Activated T-helper 1 cell treated with anti-CD3 and anti-CD28 coated beads, Interleukin-2, amount 50 U/mL, for 16 hours (primary cell): Measurements from ENCODE around the gene MAP3K14.

ENCODE experiments used
- DNase-seq, 2 donors: peaks; one replicate each; pipeline ENCODE4 v3.0.0-alpha.2; 2020; ENCODE audit warnings: low read depth in 1 of 2, low spot score in 1 of 2

MAP3K14 gene

DNA sequence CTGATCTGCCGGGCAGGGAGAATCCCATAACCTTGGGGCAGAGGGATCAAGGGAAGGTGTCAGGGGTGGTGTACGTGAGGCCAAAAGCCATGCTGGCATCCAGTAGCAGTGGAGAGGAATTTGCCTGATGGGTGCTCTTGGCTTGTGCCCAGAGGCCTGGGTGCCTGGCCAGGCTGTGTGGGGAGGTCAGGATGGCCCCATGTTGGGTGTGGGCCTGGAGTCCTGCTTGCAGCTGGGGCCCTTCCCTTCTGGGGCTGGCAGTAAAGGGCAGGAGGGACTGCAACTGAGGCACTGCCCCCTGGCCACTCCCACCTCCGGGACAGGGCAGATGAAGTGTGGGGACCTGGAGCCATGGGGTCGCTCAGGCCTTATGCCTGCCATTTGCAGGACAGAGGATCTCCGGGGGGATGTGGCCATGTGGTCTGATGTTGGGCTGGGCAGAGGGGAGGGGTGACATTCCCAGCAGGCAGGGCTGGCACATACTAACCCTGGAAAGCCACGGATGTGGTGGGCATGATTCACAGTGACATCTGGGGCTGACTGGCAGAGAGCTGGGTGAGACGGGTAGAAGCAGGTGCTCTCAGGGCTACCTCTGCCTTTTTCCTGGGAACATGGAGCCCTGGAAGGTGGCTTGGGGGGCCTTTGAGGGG, 91.6 kb downstream of the MAP3K14 start:
- DNase-seq: no peak

DNA sequence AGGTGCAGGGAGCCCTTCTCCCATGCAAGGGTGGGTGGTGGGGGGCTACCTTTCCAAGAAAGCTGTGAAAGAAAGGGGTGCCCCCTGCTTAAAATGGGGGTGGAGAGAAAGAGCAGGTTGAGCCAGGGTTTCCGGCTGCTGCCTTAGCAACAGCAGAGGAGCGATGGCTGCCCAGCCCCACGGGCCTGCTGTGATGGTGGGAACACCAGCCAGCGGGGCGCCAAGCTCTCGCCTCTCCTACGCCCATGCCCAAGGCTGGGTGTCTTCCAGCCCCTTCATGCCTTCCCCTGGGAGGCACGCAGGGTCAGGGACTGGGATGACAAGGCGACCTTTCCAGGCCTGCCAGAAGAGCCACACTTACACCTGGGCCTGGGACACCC, 92.2 kb downstream of the MAP3K14 start:
- no peak for DNase-seq

DNA sequence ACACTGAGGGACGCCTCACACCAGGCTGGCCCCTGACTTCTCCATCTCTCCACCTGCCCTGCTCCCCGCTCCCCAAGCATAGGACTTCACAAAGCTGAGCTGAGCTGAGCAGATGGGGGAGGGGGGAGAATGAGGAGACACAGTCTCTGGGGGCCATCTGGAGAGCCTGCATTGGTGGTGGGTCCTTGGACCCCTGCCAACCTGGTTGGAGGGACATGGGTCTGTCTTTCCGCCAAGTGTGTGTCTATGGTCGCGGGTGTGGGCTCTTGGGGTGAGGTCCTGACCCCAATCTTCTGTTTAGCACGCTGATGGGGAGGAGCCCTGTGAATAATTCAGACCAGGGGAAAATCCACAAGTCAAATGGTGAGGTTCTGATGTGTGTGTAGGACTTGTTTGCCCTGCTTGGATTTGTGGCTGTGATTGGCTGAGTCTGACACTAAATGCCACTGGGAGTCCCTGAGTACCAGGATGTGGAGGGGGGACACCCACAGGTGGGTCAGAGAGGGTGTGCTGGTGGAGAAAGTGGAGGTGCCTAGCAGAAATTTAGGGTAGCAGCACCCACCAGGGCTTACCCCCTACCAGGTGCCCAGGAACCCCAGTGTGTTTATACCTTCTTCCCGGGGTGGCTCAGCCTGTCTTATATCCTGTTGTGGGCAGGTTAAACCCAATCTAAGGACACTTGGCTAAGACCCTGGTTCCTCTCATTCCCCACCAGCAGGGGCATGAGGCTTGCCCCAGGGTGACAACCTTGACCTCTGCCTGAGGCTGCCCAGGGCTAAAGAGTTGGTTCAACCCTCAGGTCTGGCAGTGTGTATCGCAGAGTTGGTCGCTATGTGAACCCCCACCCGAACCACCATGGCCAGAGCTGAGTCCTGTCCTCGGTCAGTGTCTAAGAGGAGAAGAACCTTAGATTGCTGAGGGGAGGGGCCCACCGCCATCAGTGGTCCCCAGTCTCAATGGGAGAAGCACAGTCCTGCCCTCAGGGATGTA, 93.0 kb downstream of the MAP3K14 start:
- no peak for DNase-seq

DNA sequence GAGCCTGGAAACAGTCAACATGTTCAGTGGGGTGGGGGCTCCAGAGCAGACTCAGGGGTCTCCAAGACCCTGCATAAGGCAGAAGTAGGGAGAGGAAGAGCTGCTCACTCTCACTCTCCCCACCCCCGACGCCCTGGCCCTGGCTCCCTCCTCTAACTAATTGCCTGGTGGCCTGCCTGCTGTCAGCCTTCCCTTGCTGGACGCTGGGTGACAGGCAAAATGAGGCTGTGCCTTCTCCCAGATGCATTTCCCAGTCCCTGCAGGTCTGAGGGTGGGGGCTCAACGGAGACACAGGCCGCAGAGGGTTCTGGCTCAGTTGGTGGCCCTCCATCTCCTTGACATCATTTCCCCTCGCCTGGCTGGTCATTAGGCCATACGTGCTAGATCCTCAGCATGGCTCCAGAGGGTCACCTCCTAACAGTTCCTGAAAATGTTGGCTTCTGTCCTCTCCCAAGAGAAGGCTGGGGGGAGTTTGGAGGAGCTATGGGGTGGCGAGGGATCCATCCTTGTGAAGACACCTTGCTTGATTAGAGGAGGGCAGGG, 93.8 kb downstream of the MAP3K14 start:
- no peak for DNase-seq

DNA sequence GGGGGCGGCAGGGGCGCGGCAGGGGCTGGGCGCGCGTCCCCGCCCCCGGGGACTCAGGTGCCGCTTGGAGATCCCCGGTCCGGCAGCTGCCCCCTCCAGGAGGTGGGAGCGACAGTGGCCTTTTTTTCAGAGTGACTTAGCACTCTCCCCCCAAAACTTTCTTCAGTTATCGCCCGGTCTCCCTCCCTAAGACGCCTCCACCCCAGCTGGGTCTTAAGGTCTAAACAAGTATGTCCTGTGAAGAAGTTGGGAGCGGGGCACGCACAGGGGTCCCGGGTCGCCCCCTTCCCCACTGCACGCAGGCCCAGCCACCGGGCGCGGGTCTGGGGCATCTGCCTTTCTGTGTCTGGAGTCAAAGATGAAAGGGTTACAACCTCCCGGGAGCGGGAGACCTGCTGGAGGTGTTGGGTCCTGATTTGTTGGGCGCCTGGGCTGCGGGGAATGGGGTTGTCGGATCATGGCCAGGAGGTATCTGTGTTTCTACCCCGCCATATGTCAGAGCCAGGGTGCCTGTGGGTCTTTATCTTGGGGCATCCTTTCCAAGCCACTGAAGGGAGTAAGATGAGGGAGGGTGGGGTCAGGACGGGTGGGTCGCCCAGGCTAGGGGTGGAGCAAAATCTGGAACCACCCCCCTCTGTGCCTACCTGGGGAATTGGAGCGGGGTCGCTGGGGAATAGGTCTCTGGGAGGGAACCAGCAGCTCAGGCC, 94.4 kb downstream of the MAP3K14 start:
- no peak for DNase-seq

DNA sequence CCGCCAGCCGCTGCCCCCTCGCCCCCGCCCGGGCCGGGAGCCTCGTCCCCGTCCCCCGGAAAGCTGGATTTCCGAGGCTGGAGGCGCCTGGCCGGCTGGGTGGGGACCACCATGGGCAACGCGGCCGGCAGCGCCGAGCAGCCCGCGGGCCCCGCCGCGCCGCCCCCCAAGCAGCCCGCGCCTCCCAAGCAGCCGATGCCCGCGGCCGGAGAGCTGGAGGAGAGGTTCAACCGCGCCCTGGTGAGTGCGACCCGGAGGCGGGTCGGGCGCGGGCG, 94.9 kb downstream of the MAP3K14 start:
- no peak for DNase-seq

DNA sequence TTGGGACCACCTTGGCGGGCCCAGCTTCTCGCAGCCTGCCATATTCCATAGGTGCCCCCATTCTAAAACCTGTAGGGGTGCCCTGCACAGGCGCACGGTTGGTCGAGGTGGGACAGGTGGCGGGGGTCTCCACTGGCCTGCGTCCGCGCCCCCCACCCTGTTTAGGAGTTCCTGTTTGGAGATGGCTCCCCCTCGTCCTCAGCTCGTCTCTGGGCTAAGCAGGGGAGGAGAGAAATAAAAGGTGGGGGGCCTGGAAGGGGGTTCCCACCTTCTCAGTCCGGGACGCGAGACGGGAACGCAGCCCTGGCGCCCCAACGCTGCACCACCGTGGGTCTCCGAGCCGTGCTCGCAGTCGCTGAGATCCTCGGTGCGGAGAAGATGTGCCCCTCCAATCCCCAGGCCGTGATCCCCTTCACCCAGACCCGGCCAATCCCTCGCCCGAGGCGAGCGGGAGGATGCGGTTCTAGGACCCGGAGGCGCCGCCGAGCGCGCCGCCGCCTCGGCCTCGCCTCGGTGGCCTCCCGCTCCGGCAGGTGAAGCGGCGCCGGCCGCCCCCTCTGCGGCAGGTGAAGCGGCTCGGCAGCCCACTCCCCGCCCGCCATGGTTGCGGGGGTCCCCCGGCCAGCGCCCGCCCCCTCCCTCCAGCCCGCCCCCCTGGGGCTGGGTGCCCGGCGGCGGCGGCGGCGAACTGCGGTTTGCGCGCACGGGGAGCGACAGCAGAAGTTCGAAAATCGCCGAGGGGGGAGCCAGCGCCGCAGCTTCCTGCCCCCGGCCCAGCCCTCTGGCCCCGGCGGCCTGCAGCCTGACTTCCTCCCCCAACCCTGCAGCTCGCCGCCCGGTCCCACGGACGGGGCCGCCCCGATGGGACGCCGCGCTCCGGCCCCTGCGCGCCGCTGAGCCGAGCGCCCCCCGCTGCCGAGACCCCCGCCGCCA, 95.5 kb downstream of the MAP3K14 start, which contains the start of gene FMNL1:
FMNL1 (plus strand) TSS at position 805 of the 933 bp plus-strand sequence. CDS start 240 bp downstream, outside the sequence.
- DNase-seq: peak; percentile 37 to 54

DNA sequence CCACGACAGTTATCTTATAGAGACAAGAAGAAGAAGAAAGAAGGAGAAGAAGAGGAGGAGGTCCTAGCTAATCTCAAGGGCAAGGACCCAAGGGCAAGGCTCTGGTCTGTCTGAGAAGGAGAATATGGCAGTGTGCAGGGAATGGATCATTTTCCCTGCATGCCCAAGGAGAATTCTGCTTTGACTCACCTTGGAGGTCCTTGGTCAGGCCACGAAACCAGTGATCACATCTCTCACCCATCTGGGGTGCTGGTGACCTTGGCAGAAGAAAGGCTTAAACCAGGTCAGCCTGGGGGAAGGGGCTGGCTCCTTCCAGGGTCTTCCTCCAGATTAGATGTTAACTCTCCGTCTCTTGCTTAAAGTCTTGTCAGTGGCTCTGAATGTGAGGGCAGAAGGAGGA, 96.7 kb downstream of the MAP3K14 start:
- no peak for DNase-seq

DNA sequence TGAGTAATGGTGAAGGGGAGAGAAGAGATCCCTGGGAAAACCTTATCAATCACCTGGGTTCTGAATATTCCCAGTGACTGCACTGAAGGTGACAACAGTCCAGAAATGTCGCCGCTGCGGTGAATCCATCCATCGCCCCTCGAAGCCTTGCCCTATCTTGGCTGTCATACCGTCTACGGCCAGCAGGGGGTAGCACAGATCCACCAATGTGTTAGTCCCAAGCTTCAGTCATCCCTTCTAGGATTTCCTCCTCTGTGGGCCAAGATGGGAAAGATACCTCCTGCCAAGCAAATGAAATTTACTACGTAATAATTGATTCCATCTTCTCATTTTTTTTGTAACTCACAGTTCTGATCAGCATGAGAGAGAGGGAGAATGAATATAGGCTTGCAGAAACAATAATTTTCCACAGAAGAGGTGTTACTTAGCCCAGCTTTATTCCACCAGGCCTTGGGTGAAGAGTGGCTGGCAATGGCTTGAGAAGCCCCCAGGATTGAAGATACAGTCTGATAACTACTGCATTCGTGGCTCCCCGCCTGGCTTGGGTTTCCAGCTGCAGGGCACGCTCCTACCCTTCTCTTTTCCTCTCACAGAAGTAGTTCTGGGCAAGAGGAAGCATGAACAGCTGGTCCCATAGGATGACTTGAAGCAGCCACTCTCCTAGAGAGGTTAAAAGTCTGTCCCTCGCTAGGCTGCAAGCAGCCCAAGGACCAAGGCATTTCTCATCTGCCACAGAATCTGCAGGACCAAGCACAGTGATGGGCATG, 97.7 kb downstream of the MAP3K14 start:
- DNase-seq: peak; percentile 75 to 91
